ENCODE measurements around the gene UGT1A1. TPM values are rescaled to one million over a fixed set of nuclear protein-coding genes. Genes with fewer than 3 reads are reported as not detected.

Gene UGT1A1
- total RNA-seq, 2 donors from 2014 or later = 0.11 to 0.32 TPM

GRCh38 chr2:233816771-233817170 is 56.7 kb downstream of the UGT1A1 start:
- intact Hi-C loops (cut with DNase I) = no loop called here
- H3K4me1 ChIP-seq (replicated peaks) = no peaks in the 10 kb centered on the region
- 82% methylated on average over 4 of the region's 4 CpGs for WGBS
- no peak for TF ChIP-seq POLR2A (IDR thresholded peaks at IDR 0.05)
- TF ChIP-seq POLR2AphosphoS5 (IDR thresholded peaks at IDR 0.05) = no peak
- TF ChIP-seq CTCF (IDR thresholded peaks at IDR 0.05) = no peak
- DNase-seq (ENCODE audit: low spot score) = no peak
- no peak overlapping the region for H3K27ac ChIP-seq
- H3K9me3 ChIP-seq = no peaks in the 10 kb centered on the region
- no peaks in the 10 kb centered on the region for H3K27me3 ChIP-seq (replicated peaks; ENCODE audit: insufficient read depth)
- no peak overlapping the region for H3K4me3 ChIP-seq
- no peaks in the 10 kb centered on the region for H3K36me3 ChIP-seq

- DNase-seq (ENCODE audit: low spot score) = no peak
- intact Hi-C loops (cut with DNase I) = no loop called here
- no peak for TF ChIP-seq POLR2A (IDR thresholded peaks at IDR 0.05)
- WGBS = 81% methylated on average over 3 of the region's 3 CpGs
- no peaks in the 10 kb centered on the region for H3K4me1 ChIP-seq (replicated peaks)
- no peak overlapping the region for H3K27ac ChIP-seq
- H3K36me3 ChIP-seq = no peaks in the 10 kb centered on the region
- H3K27me3 ChIP-seq (replicated peaks; ENCODE audit: insufficient read depth) = no peaks in the 10 kb centered on the region
- no peaks in the 10 kb centered on the region for H3K9me3 ChIP-seq
- no peak overlapping the region for H3K4me3 ChIP-seq
Observed at GRCh38 chr2:233817361-233817911, 57.4 kb downstream of the UGT1A1 start.

- Histone ChIP-seq H3K27me3 (replicated peaks; ENCODE audit: insufficient read depth) (no peaks in the 10 kb centered on the region), H3K9me3 (no peaks in the 10 kb centered on the region), H3K4me3 (no peak overlapping the region), H3K27ac (no peak overlapping the region), H3K36me3 (no peaks in the 10 kb centered on the region), H3K4me1 (replicated peaks) (no peaks in the 10 kb centered on the region)
- no peak for TF ChIP-seq POLR2AphosphoS5 (IDR thresholded peaks at IDR 0.05)
- TF ChIP-seq CTCF (IDR thresholded peaks at IDR 0.05) = no peak
- TF ChIP-seq POLR2A (IDR thresholded peaks at IDR 0.05) = no peak
- 93% methylated on average over 11 of the region's 11 CpGs for WGBS
- intact Hi-C loops (cut with DNase I) = no loop called here
- DNase-seq (ENCODE audit: low spot score) = no peak
Observed at GRCh38 chr2:233817995-233818638, 58.0 kb downstream of the UGT1A1 start.

DNA sequence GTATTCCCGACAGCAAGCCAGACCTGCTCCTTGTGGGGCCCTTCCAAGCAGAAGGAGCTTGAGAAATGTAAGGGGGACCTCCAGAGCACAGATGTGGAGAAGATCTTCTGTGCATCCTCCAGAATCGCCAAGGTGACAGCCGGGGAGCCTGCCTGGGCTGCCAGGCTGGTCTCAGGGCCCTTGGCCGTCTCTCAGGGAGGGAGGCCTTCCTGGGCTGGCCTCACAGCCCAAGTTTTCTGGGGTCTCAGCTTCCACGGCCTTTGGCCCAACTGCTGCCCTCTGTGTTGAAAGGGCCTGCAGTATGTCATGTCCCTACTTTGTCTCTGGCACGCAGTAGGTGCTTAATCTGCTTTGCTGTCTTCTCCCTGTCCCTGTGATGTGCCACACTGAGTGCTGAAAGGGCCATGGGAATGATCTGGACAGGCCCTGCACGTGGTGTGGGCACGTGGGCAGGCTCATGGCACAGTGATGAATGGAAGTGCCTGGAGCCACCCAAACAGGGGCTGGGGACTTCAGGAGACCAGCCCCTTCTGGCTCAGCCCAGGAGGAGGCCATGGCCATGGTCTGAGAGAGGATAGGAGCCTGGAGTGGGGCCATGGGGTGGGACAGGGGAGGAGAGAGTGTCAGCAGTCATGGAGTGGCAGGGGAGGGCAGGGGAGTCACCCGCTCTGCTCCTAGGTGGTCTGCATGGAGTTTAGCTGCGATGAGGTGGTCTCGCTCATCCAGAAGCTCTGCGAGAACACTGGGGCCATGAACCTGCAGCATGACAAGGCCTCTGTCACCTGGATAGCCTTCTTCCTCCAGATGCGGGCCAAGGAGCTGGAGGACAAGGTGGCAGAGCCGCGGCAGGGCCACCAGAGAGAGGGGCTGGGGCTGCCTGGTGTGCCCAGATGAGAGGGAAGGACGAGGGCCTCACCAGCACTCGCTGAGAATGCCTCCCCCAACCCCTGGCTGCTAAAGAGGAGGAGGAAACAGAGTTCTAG is 58.9 kb downstream of the UGT1A1 start:
- Histone ChIP-seq H3K27ac (no peak overlapping the region), H3K9me3 (no peaks in the 10 kb centered on the region), H3K4me3 (no peak overlapping the region), H3K4me1 (replicated peaks) (no peaks in the 10 kb centered on the region), H3K27me3 (replicated peaks; ENCODE audit: insufficient read depth) (no peaks in the 10 kb centered on the region), H3K36me3 (no peaks in the 10 kb centered on the region)
- intact Hi-C loops (cut with DNase I) = no loop called here
- no peak for DNase-seq (ENCODE audit: low spot score)
- TF ChIP-seq POLR2A (IDR thresholded peaks at IDR 0.05) (no peak), CTCF (IDR thresholded peaks at IDR 0.05) (no peak), POLR2AphosphoS5 (IDR thresholded peaks at IDR 0.05) (no peak)
- 82% methylated on average over 17 of the region's 17 CpGs for WGBS

Measured in prostate gland (tissue), 2 donors.